HEK293T (cell line): ENCODE results near the gene PEDS1.

Experiments
- ARNT ChIP-seq: fragments of 450-650 bp; IDR thresholded peaks from 2 replicates; pipeline ENCODE4 v1.6.1; 2017; ENCODE audit warnings: mild to moderate bottlenecking
- BHLHE40 ChIP-seq: fragments of 450-650 bp; IDR thresholded peaks from 2 replicates; pipeline ENCODE4 v1.6.1; 2016; ENCODE audit warnings: mild to moderate bottlenecking, moderate library complexity, borderline replicate concordance
- FOXA1 ChIP-seq: fragments of 450-650 bp; IDR thresholded peaks from 2 replicates; pipeline ENCODE4 v1.6.1; 2016; ENCODE audit warnings: mild to moderate bottlenecking
- FOXK2 ChIP-seq: fragments of 450-650 bp; IDR thresholded peaks from 2 replicates; pipeline ENCODE4 v1.6.1; 2016; ENCODE audit warnings: mild to moderate bottlenecking
- FOXM1 ChIP-seq: fragments of 450-650 bp; IDR thresholded peaks from 2 replicates; pipeline ENCODE4 v1.6.1; 2017; ENCODE audit warnings: mild to moderate bottlenecking, borderline replicate concordance
- SP1 ChIP-seq: fragments of 450-650 bp; IDR thresholded peaks from 2 replicates; pipeline ENCODE4 v1.6.1; 2017
- SUZ12 ChIP-seq: fragments of 450-650 bp; IDR thresholded peaks from 2 replicates; pipeline ENCODE4 v1.6.1; 2016; ENCODE audit warnings: mild to moderate bottlenecking
- TARDBP ChIP-seq: fragments of 450-650 bp; IDR thresholded peaks from 2 replicates; pipeline ENCODE4 v1.6.1; 2016
- ZNF384 ChIP-seq: fragments of 450-650 bp; IDR thresholded peaks from 2 replicates; pipeline ENCODE4 v1.6.1; 2016
- TF ChIP-seq, protein P1 (sequence below): fragments of 450-650 bp; IDR thresholded peaks from 2 replicates; pipeline ENCODE4 v1.6.1; 2016

DNA sequence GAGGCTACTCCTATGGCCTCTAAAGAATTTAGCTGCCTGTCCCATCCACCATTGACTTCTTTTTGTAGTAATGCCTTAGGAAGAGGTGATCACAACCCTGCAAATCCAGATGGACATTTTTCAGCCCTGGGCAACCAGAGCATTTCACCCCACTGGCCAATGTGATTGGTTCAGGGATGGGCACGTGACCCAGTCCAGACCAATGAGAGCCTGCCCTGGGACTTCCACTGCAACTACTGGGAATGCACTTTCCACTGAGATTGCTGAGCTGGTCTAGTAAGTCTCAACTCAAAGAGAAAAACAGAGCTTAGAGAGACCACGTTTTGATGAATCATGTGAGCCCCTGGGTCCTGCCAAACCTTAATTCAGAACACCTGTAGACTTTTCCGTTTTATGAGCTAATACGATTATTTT is 31.7 kb downstream of the PEDS1 start:
- TF ChIP-seq BHLHE40 (no peak), TARDBP (no peak), SP1 (no peak), ZNF384 (no peak), FOXA1 (no peak), FOXM1 (no peak), FOXK2 (no peak), SUZ12 (no peak), ARNT (no peak)
- TF ChIP-seq, protein P1, sequence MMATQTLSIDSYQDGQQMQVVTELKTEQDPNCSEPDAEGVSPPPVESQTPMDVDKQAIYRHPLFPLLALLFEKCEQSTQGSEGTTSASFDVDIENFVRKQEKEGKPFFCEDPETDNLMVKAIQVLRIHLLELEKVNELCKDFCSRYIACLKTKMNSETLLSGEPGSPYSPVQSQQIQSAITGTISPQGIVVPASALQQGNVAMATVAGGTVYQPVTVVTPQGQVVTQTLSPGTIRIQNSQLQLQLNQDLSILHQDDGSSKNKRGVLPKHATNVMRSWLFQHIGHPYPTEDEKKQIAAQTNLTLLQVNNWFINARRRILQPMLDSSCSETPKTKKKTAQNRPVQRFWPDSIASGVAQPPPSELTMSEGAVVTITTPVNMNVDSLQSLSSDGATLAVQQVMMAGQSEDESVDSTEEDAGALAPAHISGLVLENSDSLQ = no peak
